Cerebellar cortex (tissue), 1 donor: ENCODE data around the gene UBE2Q1.
A peak's percentile ranks its signal among the peaks of the same experiment; 100 is the strongest.

Experiments used
- DNase-seq: peaks from one replicate; pipeline ENCODE4 v3.0.0-alpha.2; 2015; ENCODE audit warnings: low spot score

UBE2Q1 gene

GRCh38 chr1:154577346-154578057 is 19.0 kb upstream of the UBE2Q1 start:
- no peak for DNase-seq

DNA sequence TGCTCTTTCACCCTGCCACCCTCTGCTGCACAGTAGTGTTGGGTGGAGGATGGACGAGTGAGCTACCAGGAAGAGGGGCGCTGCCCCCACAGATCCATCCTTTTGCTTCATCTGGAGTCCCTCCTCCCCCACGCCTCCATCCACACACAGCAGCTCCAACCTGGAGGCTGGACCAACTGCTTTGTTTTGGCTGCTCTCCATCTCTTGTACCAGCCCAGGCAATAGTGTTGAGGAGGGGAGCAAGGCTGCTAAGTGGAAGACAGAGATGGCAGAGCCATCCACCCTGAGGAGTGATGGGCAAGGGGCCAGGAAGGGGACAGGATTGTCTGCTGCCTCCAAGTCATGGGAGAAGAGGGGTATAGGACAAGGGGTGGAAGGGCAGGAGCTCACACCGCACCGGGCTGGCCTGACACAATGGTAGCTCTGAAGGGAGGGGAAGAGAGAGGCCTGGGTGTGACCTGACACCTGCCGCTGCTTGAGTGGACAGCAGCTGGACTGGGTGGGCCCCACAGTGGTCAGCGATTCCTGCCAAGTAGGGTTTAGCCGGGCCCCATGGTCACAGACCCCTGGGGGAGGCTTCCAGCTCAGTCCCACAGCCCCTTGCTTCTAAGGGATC is 17.6 kb upstream of the UBE2Q1 start:
- DNase-seq, result no peak

GRCh38 chr1:154575147-154575927 is 16.9 kb upstream of the UBE2Q1 start:
- no peak for DNase-seq

DNA sequence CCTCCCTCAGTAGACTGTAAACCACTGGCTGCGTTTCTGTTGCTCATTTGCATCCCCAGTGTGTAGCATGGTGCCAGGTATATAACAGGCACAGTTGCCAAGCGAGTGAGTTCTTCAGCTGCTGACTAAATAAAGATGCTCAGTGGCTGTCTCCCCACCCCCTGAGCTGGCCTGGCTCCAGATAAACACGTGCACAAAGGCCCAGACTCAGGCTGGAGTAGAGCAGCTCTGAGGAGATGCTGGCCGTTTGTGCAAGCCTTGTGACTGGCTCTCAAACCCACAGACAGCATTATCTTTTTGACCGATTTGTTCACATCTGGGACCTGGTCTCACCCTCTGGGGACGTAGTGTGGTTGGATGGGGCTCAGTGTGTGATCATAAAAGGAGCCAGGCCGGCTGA is 16.3 kb upstream of the UBE2Q1 start:
- DNase-seq, result peak; percentile 27

DNA sequence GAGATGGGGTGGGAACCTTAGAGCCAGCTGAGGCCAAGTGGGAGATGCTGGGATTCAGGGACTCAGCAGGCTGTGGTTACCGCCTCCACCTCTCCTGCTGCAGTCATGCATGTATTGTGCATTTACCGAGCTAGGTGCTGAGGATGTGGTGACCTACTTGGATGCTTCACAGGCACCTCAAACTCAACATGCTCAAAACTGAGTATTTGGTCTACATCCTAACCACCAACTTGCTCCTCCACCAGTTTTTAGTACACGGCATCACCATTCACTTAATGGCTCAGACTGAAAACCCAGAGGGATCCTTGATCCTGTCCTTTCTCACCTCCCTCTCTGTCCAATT is 14.7 kb upstream of the UBE2Q1 start:
- DNase-seq, result no peak

GRCh38 chr1:154572468-154573167 is 14.2 kb upstream of the UBE2Q1 start:
- peak; percentile 79 for DNase-seq

DNA sequence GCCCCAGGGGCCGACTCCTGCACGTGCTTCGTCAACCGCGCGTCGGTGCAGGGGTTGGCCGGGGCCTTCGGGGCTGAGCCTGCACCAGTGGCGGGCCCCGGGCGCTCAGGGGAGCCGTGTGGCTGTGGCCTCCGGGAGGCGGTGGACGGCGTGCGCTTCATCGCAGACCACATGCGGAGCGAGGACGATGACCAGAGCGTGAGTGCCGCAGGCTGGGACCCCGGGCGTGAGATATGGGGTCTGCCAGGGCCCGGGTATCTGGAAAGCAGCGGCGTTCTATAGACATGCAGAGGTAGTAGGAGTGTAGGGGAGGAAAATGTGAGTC is 13.5 kb upstream of the UBE2Q1 start:
- no peak for DNase-seq

DNA sequence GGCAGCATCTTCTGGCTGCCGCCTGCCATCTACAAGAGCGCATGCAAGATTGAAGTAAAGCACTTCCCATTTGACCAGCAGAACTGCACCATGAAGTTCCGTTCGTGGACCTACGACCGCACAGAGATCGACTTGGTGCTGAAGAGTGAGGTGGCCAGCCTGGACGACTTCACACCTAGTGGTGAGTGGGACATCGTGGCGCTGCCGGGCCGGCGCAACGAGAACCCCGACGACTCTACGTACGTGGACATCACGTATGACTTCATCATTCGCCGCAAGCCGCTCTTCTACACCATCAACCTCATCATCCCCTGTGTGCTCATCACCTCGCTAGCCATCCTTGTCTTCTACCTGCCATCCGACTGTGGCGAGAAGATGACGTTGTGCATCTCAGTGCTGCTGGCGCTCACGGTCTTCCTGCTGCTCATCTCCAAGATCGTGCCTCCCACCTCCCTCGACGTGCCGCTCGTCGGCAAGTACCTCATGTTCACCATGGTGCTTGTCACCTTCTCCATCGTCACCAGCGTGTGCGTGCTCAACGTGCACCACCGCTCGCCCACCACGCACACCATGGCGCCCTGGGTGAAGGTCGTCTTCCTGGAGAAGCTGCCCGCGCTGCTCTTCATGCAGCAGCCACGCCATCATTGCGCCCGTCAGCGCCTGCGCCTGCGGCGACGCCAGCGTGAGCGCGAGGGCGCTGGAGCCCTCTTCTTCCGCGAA is 12.9 kb upstream of the UBE2Q1 start:
- DNase-seq, result no peak

DNA sequence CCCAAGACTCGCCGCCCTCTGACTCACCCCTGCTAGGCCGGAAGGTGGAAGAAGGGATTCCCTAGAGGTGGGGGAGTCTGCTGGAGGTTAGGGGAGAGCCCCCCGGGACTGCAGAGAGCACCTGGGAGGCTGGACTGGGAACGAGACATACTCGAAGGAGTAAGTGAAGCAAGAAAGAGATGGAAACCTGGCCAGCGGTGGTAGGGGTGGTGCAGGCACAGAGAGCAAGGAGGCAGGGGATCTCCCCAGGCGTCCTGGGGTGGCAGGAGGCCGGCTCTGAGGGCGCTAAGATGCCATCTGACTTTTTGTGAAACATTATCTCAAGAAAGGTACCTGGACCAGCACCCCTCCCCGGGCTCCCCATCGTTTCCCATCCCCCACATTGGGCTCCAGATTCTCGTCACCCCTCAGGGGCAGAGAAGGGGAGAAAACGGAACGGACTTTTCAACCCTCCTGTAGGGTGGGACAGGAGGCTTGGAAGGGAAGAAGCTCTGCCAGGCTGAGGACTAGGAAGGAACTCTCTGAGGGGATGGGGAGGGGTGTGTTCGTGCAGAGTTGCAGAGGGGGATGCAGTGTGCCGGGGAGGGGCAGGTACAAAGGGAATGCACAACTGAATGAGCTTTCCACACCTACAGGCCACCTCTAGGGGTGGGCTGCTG is 9.8 kb upstream of the UBE2Q1 start:
- no peak for DNase-seq

GRCh38 chr1:154567386-154568156 is 9.1 kb upstream of the UBE2Q1 start, which contains the start of gene CHRNB2:
CHRNB2 (plus strand) TSS chr1:154567778; CDS start chr1:154568045, 267 bp downstream.
- DNase-seq, result peak; percentile 76

GRCh38 chr1:154565876-154566275 is 7.4 kb upstream of the UBE2Q1 start:
- no peak for DNase-seq

DNA sequence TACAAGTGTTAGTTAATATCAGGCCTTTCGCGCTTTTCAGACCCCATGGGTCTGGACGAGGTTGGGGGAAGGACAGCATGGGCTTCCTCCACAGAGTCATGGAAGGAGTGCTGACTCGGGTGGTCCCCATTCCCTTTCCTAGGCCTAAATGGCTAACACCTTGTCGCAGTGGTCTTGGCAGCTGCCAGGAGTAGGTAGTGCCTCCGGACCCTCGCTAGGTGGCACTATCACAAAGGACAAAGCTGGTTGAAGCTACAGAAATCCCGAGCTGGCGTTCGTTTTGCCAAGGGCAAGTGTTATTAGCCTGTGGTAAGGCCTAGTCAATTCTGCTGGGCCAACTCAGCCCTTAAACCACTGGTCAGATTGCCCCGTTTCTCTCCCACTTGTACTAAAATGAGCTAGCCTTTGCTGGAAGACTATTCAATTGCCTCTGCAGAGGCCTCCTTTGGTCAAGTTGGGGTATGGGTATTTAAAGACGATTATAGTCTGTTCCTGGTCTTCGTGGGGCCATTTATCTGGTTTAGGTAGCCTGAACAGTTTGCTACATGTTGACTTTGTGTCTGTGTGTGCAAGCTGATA is 1.1 kb upstream of the UBE2Q1 start:
- DNase-seq, result peak; percentile 98

DNA sequence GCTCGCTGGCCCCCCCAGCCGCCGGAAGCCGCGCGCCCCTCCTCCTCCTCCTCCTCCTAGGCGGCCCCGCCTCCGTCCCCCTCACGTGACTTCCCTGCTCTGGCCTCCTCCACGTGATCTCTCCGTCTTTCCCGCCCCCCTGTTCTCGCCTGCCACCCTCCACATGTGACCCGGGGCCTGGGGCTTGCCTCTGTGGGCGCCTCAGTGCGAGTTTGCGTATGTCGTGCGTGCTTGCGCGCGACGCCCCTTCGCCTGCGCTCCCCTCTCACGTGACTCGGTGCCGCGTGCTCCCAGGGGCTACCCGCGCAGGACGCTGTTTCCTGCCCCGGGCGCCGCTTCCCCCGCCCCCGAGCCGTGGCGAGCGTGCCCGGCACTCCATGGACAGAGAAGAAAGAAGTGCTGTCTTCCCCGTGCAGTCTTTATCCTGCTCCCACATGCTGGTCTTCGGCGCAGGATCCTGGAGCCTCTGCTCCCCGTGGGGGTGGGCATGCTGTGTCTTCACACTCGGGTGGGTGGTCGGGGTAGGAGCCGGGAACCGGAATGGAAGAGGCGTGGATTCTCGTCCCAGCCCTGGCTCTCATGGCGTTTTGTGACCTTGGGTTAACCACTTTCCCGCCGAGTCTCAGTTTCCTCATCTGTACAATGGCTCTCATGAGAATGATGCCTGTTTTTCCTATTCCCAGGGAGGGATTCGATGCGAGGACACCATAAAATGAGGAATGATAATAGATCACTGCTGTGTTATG is 431 bp upstream of the UBE2Q1 start:
- peak; percentile 99 for DNase-seq

DNA sequence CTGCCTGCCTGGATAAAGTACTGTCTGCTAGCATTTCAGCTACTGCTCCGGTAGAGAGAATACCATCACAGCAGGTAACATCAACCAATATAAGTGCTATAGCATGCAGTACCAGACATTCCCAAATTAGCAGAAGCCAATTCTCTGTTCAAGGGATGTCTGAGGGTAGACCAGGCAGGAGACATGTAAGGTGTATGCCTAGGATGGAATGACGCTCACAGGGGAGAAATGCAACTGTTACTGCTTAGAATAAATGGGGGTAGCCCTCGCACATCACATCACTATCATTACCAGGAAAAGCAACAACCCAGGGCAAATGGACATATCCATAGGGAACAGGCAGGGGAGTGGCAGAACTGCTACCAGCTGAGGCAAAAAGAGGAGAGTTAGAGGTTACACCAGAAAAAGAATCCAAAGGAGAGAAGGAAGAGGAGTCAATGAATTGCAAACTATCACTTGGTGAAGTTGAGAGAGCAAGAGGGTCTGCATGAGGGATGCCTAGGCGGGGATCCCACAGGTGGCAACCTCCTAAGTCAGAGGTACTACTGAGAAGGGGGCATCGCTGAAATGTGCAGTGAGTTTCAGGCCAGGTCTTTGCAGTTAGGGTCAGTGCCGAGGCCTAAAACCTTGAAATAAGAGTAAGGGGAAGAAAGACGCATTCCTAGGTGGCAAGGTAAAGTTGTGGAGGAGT is 1.1 kb downstream of the UBE2Q1 start:
- no peak for DNase-seq

GRCh38 chr1:154556422-154556821 is 2.0 kb downstream of the UBE2Q1 start:
- no peak for DNase-seq

DNA sequence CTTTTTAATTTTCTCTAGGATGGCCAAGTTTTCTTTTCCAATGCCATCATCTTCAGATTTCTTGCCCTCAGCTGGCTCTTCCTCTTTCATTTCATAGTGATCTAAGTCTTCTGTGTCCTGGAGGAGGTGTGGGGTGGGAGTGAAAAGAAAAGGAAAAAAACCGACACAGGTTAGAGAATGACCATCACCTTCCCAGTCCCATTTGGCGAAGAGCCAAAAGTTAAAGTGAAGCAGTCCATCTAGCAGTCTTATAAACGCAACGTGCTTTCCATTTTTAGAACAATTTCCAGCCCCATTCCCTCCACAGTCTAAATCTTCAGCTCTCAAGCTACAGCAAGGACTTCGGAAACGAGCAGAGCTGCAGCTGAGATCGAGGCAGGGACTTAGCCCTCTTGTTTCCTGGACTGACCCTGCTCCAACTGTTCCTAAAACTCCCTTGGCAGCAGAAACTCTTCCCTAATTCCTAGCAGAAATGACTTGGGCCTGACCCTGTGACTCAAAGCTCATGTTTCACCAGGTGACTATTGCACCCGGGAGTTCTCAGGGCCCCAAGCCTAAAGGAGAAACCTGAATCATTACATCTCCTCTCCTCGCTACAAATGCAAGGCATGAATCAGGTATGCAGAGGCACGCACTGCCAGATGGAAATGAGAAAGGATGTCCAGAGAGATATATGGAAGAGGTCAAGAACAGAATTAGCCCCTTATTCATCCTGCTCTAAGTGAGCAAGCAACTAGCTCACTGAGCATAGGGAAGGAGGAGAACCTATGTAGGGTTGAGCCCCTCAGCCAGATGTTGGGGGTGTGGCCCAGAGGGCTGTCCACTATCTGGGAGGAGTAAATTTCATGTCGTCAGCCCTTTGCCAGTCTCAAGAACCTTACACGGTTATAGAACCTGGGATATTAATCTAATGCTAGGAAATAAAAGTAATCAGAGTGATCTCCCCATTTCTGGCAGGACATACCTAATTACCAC is 5.1 kb downstream of the UBE2Q1 start:
- no peak for DNase-seq

DNA sequence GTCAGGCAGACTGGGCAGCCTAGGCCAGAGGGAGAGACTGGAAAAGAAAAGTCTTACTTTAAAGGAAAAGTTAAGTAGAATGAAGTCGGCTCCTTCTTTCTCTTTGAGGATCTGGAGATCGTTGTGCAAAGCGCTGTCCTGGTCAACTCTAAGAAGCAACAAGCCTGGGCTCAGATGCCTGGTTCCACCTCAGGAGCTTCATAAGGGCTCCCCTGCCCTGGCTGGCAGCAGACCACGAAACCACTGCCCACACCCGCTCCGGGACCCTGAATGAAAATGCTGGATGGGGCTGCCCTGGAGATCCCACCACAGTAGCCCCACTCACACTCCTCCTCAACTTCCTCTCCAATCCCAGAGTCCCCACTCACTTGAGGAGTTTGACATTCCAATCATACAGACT is 6.4 kb downstream of the UBE2Q1 start:
- no peak for DNase-seq

GRCh38 chr1:154551474-154551873 is 7.0 kb downstream of the UBE2Q1 start:
- DNase-seq, result no peak
